GM18870 (cell line): ENCODE measurements around the gene SPIB.
"Not testable (repeated sequence)": the region's sequence is repeated elsewhere in the genome, so short reads cannot be mapped to it uniquely, and the experiment has no call there.

ENCODE experiments used
- ATAC-seq: cut with Tn5 transposase; IDR thresholded peaks from one replicate; pipeline ENCODE4 v1.9.1; 2021; ENCODE audit warnings: moderate library complexity; ENCODE audit not compliant: unreplicated experiment

SPIB gene

DNA sequence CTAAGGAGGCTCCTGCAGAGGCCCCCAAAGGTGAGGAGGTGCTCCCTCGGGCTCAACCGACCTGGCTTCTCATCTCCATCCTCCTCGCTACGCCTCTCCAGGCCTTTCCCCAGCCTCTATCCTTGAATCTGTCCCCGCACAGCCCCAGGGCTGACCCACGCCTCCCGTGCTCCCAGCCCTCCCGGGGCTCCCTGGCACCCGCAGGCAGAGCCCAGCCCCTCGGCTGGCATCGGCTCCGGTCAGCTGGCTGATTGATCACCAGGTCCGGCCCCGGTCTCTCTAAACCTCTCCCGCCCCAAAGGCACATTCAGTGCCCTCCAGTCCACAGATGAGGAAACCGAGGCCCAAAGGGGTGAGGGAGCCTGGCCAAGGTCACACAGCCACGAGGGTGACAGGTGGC is 16.5 kb downstream of the SPIB start:
- ATAC-seq, result no peak

DNA sequence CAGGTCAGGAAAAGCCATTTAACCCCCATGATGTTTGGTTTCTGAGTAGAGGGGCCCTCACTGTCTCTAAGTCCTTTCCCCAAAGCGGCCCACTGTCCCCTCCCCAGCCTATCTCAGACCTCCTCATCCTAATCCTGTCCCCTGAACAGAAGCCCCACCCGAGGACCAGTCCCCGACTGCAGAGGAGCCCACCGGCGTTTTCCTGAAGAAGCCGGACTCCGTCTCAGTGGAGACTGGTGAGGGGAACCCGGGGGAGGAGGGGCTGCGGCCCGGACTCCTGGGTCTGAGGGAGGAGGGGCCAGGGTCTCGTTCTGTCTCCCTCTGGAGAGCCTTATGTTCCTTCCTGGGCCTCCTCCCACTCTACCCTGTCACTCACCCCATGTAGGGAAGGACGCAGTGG is 16.9 kb downstream of the SPIB start:
- no peak for ATAC-seq

DNA sequence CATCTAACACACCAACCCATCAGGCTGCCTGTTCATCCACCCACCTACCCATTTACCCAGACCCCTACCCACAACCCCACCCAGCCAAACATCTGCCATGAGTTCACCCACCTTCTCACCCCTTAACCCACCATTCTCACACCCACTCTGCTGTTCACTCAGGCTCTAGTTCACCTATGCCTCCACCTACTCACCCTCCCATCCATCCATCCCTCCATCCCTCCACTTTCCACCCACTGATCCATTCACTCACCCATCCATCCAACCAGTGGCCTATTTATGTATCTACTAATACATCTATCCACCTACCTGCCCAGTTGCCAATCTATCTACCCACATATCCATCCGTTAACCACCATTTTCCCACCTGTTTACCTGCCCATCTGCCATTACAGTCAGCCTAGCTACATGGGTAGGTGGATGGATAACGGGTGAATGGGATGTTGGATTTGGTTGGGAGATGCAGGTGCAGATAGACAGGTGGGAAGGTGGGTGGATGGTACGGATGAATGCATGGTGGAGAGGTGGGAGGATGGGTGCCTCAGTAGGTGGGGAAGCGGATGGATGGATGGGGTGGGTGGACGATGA is 19.2 kb downstream of the SPIB start:
- ATAC-seq, result no peak

GRCh38 chr19:50439130-50439529 is 20.4 kb downstream of the SPIB start:
- ATAC-seq, result not testable (repeated sequence)

DNA sequence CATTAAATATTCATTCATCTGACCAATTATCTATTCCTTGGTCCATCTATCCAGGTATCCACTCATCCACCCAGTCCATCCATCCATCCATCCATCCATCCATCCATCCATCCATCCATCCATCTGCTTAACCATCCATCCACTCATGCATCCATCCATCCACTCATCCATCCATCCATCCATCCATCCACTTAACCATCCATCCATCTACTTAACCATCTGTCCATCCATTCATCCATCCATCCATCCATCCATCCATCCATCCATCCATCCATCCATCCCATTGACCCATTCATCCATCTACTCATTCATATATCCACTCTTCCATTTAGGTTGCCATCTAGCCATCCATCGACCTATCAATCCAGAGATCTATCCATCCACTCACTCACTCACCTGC is 25.3 kb downstream of the SPIB start:
- no peak for ATAC-seq

GRCh38 chr19:50447053-50447452 is 28.3 kb downstream of the SPIB start:
- no peak for ATAC-seq

DNA sequence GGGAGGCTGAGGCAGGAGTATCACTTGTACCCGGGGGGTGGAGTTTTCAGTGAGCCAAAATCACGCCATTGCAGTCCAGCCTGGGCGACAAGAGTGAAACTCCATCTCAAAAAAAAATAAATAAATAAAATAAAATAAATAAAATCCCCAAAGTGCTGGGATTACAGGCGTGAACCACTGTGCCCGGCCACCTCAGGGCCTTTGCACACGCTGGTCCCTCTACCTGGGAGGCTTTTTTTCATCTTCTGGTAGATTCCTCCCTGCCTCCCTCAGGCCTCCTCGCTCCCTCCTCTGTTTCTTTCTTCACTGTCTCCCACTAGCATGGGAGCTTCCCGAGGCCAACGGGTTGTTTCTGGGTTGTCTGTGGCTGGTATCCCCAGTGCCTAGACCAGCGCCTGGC is 29.0 kb downstream of the SPIB start:
- no peak for ATAC-seq

- no peak for ATAC-seq
Measured at GRCh38 chr19:50449236-50449899, 30.6 kb downstream of the SPIB start.

- ATAC-seq, result no peak
Measured at GRCh38 chr19:50450369-50451222, 31.9 kb downstream of the SPIB start.

DNA sequence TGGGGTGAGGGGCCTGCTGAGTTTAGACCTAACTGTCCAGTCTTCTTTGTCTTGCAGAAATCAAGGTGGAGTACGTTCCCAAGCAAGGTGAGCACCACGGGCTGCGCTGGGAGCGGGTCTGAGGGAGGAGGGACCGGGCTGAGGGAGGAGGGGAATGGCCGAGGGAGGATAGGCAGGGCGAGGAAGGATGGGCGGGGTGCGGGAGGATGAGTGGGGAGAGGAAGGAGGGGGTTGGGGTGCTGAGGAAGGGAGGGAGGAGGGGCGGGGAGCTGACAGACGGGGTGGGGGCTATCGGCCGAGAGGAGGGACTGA is 32.4 kb downstream of the SPIB start:
- no peak for ATAC-seq

- no peak for ATAC-seq
Measured at GRCh38 chr19:50453243-50453642, 34.5 kb downstream of the SPIB start.

DNA sequence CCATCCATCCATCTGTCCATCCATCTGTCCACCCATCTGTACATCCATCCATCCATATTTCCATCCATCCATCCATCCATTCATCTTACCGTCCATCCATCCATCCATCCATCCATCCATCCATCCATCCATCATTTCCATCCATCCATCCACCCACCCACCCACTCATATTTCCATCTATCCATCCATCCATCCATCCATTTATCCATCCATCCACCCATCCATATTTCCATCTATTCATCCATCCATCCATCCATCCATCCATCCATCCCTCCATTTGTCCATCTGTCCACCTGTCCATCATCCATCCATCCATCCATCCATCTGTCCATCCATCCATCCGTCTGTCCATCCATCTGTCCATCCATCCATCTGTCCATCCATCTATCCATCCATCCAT is 37.3 kb downstream of the SPIB start:
- ATAC-seq, result no peak

- no peak for ATAC-seq
Measured at GRCh38 chr19:50457300-50457699, 38.6 kb downstream of the SPIB start.

GRCh38 chr19:50458396-50459066 is 39.8 kb downstream of the SPIB start:
- no peak for ATAC-seq

GRCh38 chr19:50459067-50459456 is 40.3 kb downstream of the SPIB start:
- ATAC-seq, result no peak

GRCh38 chr19:50459638-50460037 is 40.9 kb downstream of the SPIB start:
- ATAC-seq, result no peak

DNA sequence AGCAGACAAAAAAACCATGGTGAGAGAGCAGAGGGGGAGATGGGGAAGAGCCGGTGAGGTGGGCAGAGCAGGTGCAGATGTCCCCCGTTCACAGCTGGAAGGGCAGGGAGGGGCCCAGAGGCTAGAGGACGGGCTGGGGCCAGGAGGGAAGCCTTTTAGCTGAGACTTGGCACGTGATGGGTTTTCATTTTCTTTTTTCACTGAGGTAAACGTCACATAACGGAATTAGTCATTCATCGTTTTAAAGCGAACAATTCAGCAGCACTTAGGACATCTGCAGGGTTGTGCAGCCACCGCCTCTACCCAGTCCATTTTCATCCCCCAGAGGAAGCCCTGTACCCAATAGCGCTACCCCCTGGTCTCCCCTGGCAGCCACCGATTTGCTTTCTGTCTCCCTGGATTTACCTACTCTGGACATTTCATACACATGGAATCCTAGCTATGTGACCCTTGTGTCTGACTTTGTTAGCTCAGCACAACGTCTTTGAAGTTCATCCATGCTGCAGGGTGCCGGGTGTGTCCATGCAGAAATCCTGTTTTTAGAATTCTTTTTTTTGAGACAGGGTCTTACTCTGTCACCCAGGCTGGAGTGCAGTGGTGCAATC is 41.5 kb downstream of the SPIB start:
- no peak for ATAC-seq

DNA sequence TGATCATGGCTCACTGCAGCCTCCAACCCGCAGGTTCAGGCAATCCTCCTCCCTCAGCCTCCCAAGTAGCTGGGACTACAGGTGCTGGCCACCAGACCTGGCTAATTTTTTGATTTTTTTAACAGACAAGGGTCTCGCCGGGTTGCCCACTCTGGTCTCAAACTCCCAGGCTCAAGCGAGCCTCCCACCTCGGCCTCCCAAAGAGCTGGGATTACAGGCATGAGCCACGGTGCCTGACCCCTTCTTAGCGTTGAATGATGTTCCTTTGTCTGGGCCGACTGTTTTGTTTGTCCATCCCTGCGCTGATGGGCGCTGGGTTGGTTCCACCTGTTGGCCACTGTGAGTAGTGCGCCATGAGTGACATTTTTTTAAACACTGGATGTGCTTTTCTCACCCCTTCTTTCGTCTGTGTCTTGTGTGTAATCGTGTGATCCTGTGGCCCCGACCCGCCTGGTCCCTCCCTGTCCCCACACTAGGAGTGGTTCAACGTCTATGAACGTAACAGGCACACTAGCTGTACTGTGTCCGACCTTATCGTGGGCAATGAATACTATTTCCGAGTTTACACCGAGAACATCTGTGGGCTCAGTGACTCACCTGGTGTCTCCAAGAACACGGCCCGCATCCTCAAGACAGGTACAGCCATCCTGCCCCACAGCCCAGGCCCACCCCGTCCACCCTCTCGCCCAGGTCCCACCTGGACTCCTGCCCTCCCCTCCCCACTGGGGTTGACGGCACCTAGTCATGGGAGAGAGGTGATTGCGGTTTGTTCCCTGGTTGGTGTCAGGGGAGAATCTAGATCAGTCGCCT is 42.5 kb downstream of the SPIB start:
- ATAC-seq, result no peak

- ATAC-seq, result no peak
Measured at GRCh38 chr19:50462970-50463369, 44.2 kb downstream of the SPIB start.

DNA sequence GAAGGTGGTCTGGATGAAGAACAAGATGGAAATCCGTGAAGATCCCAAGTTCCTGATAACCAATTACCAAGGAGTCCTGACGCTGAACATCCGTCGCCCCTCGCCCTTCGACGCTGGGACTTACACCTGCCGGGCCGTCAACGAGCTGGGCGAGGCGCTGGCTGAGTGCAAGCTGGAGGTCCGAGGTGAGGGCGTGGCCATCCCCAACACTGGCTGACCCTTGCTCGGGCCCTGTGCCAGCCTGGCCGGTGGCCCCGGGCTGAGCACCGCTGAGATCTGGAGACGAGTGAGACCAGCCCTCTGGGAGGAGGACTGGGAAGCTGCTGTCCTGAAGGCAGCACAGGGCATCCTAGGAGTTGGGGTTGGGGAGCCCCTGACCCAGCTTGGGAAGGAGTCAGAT is 45.6 kb downstream of the SPIB start:
- ATAC-seq, result no peak

DNA sequence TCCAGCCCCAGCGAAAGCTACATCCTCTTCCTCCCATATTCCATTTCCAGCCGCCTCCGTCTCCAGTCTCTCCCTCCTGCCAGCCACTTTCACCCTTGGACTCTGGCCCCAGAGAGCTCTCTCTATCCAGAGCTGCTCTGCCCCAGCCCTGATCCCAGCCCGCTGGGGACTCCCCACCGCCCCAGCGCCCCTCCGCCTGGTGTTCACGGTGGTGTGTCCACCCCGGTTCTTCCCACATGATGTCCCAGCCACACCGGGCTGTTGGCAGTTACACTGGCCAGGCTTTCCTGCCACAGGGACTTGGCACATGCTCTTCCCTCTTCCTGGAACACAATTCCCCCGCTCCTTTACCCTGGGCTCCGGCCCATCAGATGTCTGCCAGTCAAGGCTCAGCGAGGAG is 46.3 kb downstream of the SPIB start:
- ATAC-seq, result no peak
